ENCODE measurements around the gene EME2. TPM values are rescaled to one million over a fixed set of nuclear protein-coding genes. Genes with fewer than 3 reads are reported as not detected.
A peak's percentile ranks its signal among the peaks of the same experiment; 100 is the strongest.

Gene EME2
- total and polyA plus RNA-seq, 2 donors (not counting 1 experiment from before 2014, with no cell fraction given): 34.6 to 42.5 TPM

DNA sequence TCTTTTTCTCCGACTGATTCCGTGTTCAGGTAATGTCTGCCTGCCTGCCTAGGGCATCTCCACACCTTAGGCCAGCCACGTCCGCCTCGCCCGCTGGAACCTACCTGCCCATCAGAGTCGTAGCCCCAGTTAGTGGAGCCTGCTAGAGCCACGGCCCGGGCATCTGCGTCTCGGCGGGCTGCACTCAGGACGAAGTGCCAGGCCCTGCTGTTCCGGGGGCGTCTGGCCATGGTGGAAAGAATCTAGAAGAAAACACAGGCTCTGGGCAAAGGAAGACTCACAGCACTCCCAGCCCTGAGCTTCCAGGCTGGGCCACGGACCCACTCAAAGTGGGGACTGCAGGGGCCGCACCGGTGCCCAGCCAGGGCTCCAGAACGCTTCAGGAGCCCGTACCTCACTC, 8.6 kb downstream of the EME2 start:
- H3K4me1 Mint-ChIP-seq: peaks cover 24% of the 10 kb centered on the region
- peak overlapping the region; percentile 94 for H3K4me2 ChIP-seq (replicated peaks; ENCODE audit: low read depth, low read length, poor library complexity, severe bottlenecking)
- H3K4me1 ChIP-seq (ENCODE audit: control insufficient read depth in 2 of 2, insufficient read depth in 2 of 2, low read length in 2 of 2): peaks cover 10 to 35% of the 10 kb centered on the region in 2 donors
- ATAC-seq (ENCODE audit: low read depth): no peak
- H2AFZ ChIP-seq (ENCODE audit: insufficient read depth, low read depth, low read length, poor library complexity, severe bottlenecking): no peak overlapping the region
- WGBS (ENCODE audit: insufficient coverage): 84% methylated on average over 20 of the region's 20 CpGs
- CTCF ChIA-PET: interaction anchor here (1.6 to 2.0 kb wide), 2 partner anchors 9 to 75 kb away, joined by 4 to 16 read pairs; partner anchors contain the start of genes EME2, MAPK8IP3 and MRPS34
- peak overlapping the region in 4 of 5 experiments; percentile 75 to 96 (median 84) for H3K4me3 ChIP-seq (ENCODE audit: control extremely low read depth in 1 of 5, extremely low read depth in 1 of 5, insufficient read depth in 1 of 5, low read depth in 2 of 5, low read length in 4 of 5)
- H3K27ac Mint-ChIP-seq: peak overlapping the region; percentile 50
- no peak for DNase-seq
- H3K79me2 ChIP-seq (ENCODE audit: control insufficient read depth, insufficient read depth, low read length): peaks cover 54% of the 10 kb centered on the region
- H3K27ac ChIP-seq (ENCODE audit: low read length in 2 of 2): peak overlapping the region in 1 of 2 donors; percentile 76
- H3K27me3 ChIP-seq (replicated peaks in 1 of 4; ENCODE audit: control extremely low read depth in 1 of 4, control insufficient read depth in 3 of 4, insufficient read depth in 4 of 4, low read length in 3 of 4): no peaks in the 10 kb centered on the region
- intact Hi-C loops (cut with micrococcal nuclease): no loop called here
- TF ChIP-seq EZH2 (IDR thresholded peaks at IDR 0.05; ENCODE audit: borderline replicate concordance, insufficient read depth, low read depth, low read length, poor library complexity, severe bottlenecking): no peak
- TF ChIP-seq, protein P1, sequence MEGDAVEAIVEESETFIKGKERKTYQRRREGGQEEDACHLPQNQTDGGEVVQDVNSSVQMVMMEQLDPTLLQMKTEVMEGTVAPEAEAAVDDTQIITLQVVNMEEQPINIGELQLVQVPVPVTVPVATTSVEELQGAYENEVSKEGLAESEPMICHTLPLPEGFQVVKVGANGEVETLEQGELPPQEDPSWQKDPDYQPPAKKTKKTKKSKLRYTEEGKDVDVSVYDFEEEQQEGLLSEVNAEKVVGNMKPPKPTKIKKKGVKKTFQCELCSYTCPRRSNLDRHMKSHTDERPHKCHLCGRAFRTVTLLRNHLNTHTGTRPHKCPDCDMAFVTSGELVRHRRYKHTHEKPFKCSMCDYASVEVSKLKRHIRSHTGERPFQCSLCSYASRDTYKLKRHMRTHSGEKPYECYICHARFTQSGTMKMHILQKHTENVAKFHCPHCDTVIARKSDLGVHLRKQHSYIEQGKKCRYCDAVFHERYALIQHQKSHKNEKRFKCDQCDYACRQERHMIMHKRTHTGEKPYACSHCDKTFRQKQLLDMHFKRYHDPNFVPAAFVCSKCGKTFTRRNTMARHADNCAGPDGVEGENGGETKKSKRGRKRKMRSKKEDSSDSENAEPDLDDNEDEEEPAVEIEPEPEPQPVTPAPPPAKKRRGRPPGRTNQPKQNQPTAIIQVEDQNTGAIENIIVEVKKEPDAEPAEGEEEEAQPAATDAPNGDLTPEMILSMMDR (IDR thresholded peaks at IDR 0.05): no peak
- H3K36me3 ChIP-seq (replicated peaks in 1 of 2; ENCODE audit: control extremely low read depth in 1 of 2, control insufficient read depth in 1 of 2, extremely low read depth in 1 of 2, insufficient read depth in 2 of 2, low read length in 1 of 2): peaks cover 0 to 25% of the 10 kb centered on the region in 2 experiments
- H3K9ac ChIP-seq (ENCODE audit: low read length): peak overlapping the region; percentile 89
- POLR2A ChIA-PET: no interaction called here
- H3K9me3 ChIP-seq (ENCODE audit: control extremely low read depth in 1 of 3, control insufficient read depth in 2 of 3, insufficient read depth in 1 of 3, low read length in 2 of 3): no peaks in the 10 kb centered on the region
- peak overlapping the region; percentile 88 for H3K4me3 Mint-ChIP-seq
- no peaks in the 10 kb centered on the region for H3K27me3 Mint-ChIP-seq
- H3K9me3 Mint-ChIP-seq (ENCODE audit: insufficient read depth): no peaks in the 10 kb centered on the region
- H4K20me1 ChIP-seq (ENCODE audit: control insufficient read depth, insufficient read depth, low read length, poor library complexity, severe bottlenecking): peaks cover 77% of the 10 kb centered on the region

DNA sequence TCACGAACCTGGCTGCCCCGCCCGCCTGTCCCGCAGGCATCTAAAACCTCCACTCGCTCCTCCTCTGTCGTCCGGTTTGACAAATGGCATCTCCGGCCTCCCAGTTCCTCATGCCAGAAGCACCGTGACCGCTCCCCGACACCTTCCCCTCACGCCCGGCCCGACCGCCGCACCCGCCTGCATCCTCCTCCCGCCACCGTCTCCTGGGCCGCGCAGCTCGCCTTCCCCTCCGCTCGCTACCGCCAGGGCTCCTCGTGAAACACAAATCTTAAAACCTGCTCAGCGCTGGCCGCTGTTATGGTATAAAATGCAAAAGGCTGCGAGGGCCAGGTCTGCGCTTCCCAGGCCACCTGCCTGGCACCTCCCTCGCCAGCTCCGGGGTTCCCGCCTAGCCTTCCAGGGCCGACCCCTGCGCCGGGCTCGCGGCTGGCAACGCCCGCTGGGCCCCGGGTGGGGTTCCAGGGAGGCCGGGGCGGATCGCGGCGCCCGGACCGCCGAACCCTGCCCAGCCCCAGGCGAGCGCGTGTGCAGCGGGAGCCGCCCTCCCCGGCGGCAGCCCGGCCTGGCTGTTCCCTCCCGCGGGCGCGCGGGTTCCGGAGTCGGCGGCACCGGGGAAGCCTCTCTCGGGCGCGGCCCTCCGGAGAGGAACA, 9.3 kb downstream of the EME2 start:
- peak; percentile 63 for DNase-seq
- TF ChIP-seq, protein P1 (IDR thresholded peaks at IDR 0.05): peak; percentile 45
- no peak for TF ChIP-seq EZH2 (IDR thresholded peaks at IDR 0.05; ENCODE audit: borderline replicate concordance, insufficient read depth, low read depth, low read length, poor library complexity, severe bottlenecking)
- peak overlapping the region; percentile 86 for H3K27ac Mint-ChIP-seq
- H3K4me3 ChIP-seq (ENCODE audit: control extremely low read depth in 1 of 5, extremely low read depth in 1 of 5, insufficient read depth in 1 of 5, low read depth in 2 of 5, low read length in 4 of 5): peak overlapping the region; percentile 36 to 96 (median 83)
- peak overlapping the region; percentile 88 for H3K4me3 Mint-ChIP-seq
- peak overlapping the region; percentile 77 for H2AFZ ChIP-seq (ENCODE audit: insufficient read depth, low read depth, low read length, poor library complexity, severe bottlenecking)
- H3K9ac ChIP-seq (ENCODE audit: low read length): peak overlapping the region; percentile 89
- no peaks in the 10 kb centered on the region for H3K9me3 ChIP-seq (ENCODE audit: control extremely low read depth in 1 of 3, control insufficient read depth in 2 of 3, insufficient read depth in 1 of 3, low read length in 2 of 3)
- H3K36me3 ChIP-seq (replicated peaks in 1 of 2; ENCODE audit: control extremely low read depth in 1 of 2, control insufficient read depth in 1 of 2, extremely low read depth in 1 of 2, insufficient read depth in 2 of 2, low read length in 1 of 2): peaks cover 0 to 25% of the 10 kb centered on the region in 2 experiments
- CTCF ChIA-PET: interaction anchor here (0.8 to 2.3 kb wide), 11 partner anchors 8 to 374 kb away, joined by 3 to 16 read pairs (median 4); partner anchors contain the start of genes EME2, FAHD1, HAGH and MAPK8IP3
- no peaks in the 10 kb centered on the region for H3K27me3 ChIP-seq (replicated peaks in 1 of 4; ENCODE audit: control extremely low read depth in 1 of 4, control insufficient read depth in 3 of 4, insufficient read depth in 4 of 4, low read length in 3 of 4)
- intact Hi-C loops (cut with micrococcal nuclease): loop anchor here (1.0 to 2.0 kb wide), 4 partner anchors 9 to 439 kb away; partner anchors contain the start of genes HAGH, MRPS34 and UQCC4
- ATAC-seq (ENCODE audit: low read depth): no peak
- peaks cover 10 to 35% of the 10 kb centered on the region in 2 donors for H3K4me1 ChIP-seq (ENCODE audit: control insufficient read depth in 2 of 2, insufficient read depth in 2 of 2, low read length in 2 of 2)
- H4K20me1 ChIP-seq (ENCODE audit: control insufficient read depth, insufficient read depth, low read length, poor library complexity, severe bottlenecking): peaks cover 77% of the 10 kb centered on the region
- H3K4me1 Mint-ChIP-seq: peaks cover 24% of the 10 kb centered on the region
- peaks cover 57% of the 10 kb centered on the region for H3K79me2 ChIP-seq (ENCODE audit: control insufficient read depth, insufficient read depth, low read length)
- peak overlapping the region; percentile 94 for H3K4me2 ChIP-seq (replicated peaks; ENCODE audit: low read depth, low read length, poor library complexity, severe bottlenecking)
- no peaks in the 10 kb centered on the region for H3K27me3 Mint-ChIP-seq
- peak overlapping the region in 1 of 2 donors; percentile 76 for H3K27ac ChIP-seq (ENCODE audit: low read length in 2 of 2)
- under 1% methylated on average over 69 of the region's 70 CpGs for WGBS (ENCODE audit: insufficient coverage)
- POLR2A ChIA-PET: interaction anchor here (0.5 to 2.0 kb wide), 5 partner anchors 10 to 362 kb away, joined by 6 to 27 read pairs (median 7); partner anchors contain the start of genes EME2, FAHD1, MRPS34 and NME3
- no peaks in the 10 kb centered on the region for H3K9me3 Mint-ChIP-seq (ENCODE audit: insufficient read depth)

Data from B cell (primary cell).